HG03520 (cell line): ENCODE results near the gene FAM234B.
"Not testable (repeated sequence)": the region's sequence is repeated elsewhere in the genome, so short reads cannot be mapped to it uniquely, and the experiment has no call there.

ENCODE experiments used
- ATAC-seq: cut with Tn5 transposase; IDR thresholded peaks from one replicate; pipeline ENCODE4 v1.9.1; 2021; ENCODE audit warnings: mild to moderate bottlenecking, moderate library complexity; ENCODE audit not compliant: unreplicated experiment

The FAM234B gene

GRCh38 chr12:13060581-13060980 lies 16.4 kb downstream of the FAM234B start:
- no peak for ATAC-seq

DNA sequence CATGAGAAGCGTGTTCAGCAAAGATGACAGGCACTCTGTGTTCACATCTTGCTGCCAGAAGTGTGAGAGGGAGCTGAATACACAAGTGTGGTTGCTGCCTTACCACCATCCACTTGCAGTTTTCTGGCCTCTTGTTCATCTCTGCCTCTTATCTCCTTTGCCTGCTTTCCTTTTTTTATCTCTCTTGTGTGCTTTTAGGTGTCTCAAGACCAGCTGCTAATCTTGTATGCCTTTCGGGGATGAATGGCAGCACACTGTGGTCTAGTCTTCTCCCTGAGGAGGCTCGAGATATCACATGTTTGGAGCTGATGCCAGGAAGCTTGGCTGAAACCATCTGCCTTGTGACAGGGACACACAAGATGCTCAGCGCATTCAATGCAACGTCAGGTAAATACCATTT lies 17.2 kb downstream of the FAM234B start:
- no peak for ATAC-seq

DNA sequence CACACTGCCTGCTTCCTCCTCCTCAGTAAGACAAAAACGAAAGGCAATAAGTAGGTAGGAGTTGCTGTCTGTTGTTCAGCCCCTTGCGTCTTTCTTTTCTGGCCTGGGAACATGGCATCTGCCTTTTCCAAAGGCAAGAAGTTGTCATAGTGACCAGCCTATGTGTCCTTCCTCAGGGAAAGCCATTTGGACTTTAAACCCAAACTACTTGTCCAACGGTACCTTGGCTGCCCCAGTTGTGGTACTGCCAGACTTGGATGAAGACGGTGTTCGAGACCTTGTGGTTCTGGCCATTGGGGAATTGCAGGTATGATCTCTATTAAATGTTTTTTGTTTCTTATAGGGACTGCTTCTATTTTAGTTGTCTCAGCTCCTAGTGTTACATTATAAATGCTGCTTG lies 18.5 kb downstream of the FAM234B start:
- ATAC-seq: no peak

DNA sequence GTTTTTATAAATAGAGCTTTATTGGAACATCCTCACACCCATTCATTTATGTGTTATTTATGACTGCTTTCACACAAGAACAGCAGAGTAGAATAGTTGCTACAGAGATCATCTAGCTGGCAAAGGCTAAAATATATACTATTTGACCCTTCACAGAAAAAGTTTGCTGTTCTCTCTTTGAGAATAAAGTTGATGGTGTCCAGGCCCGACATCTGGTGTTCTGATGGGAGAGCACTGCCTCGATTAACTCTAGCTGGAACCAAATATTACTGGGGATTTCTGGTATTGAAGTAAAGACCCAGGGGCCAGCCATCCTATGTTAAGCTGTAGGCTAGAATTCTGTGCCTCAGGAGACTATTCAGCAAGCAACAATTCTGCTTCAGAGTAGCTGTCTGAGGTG lies 21.8 kb downstream of the FAM234B start:
- no peak for ATAC-seq

- no peak for ATAC-seq
These were observed 22.3 kb downstream of the FAM234B start for GRCh38 chr12:13066459-13066858.

- ATAC-seq: no peak
These were observed 23.1 kb downstream of the FAM234B start for GRCh38 chr12:13067322-13067721.

- no peak for ATAC-seq
These were observed 25.2 kb downstream of the FAM234B start for GRCh38 chr12:13069380-13069779.

- ATAC-seq: no peak
These were observed 27.4 kb downstream of the FAM234B start for GRCh38 chr12:13071305-13072280.

- no peak for ATAC-seq
These were observed 29.0 kb downstream of the FAM234B start for GRCh38 chr12:13073173-13073572.

DNA sequence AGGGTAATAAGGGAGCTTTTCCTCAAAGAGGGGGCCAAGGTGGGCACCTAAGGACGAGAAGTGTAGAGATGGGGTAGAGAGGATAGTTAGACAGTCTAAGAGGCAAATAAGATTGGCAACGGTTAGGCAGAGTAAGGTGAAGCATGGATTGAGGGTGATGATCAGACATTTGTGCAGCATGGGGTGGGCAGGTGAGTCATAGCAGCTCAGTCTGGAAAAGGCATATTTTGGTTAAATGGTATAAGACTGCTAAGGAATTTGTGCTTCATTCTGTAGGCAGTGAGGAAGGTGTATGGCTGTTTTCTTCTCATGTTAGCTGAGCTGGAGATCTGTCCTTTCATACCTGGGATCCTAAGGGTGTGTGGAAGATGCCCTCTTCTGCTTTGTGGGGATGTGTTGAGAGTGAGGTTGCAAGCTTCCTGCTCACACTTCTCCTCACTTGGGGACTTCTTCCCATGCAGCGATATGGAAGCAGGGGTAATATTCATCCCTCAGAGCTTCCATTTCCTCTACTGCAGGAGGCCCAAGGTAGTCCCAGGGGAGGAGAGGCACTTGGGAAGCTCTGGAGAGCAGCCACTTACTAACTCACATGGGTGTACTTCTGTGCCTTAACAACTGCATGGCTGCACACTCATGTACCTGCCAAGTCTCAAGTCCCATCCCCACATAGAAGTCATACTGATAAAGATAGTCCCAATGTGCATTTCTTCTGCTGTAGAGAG lies 30.4 kb downstream of the FAM234B start:
- no peak for ATAC-seq

DNA sequence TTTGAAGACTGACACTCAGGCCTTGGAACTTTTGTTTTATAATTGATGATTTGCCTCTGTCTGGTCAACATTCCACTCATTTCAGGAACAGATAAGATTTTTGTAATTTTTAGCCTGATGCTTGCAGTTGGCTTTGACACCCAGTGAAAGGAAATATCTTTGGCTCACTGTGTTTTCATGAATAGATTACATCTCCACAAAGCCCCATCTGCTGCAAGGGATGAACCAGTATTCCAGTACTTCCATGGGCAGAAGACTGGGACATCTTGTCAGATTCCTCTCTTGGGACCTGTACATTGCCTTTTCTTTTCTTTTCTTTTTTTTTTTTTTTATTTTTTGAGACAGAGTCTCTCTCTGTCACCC lies 30.9 kb downstream of the FAM234B start:
- ATAC-seq: no peak

DNA sequence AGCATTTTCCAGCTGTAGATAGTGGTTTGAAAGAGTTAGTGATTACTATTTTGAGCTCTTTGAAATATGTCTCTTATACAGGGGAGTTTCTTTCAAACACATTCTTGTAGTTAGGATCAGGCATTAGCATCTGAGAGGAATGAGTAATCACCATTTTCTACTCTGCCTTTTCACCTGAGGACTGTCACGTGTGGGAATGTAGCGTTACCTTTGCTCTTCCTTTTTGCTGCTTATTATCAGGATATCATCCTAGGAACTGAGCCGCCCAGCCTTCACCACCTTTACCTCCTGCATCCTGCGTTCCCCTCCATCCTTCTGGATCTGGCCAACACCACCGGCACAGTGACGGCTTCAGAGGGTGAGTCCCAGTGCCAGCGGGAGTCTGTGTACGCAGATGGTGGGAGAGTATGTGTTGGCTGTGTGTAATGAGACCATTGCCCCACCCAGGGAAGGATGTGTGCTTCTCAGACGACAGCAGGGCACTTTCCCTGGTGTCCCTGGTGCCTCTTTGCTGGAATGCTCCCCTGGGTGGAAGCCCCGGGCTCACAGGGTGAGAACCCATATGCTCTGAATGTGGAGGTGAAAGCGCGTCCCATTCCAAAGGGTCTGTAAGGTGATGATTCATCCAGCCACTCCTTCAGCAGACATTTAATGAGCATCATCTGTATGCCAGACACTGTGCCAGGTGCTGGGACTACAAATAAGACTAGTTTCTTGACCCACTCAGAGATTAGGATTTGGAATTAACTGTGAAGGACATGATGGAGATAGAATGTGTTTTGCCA lies 31.8 kb downstream of the FAM234B start:
- no peak for ATAC-seq

DNA sequence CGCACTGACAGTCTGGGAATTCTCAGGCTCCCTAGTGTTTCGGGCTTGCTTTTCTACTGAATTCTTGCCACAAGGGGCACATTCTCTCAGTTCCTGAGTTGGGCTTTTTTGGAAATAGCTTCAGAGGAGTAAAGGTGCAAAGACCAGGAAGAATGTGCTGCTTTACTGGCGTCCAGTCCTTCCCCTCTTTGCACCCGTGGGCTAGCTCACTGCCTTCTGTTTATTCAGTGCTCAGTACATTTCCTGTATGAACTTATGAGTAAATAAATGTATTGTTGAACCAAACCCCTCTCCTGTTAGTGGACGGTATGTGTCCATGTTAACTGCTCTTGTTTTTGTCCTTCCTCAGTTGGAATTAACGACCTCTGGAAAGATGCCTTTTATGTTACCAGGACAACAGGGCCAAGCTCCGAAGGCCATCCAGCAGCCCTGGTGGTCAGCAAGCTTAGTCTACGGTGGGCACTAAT lies 35.3 kb downstream of the FAM234B start:
- no peak for ATAC-seq

- no peak for ATAC-seq
These were observed 36.1 kb downstream of the FAM234B start for GRCh38 chr12:13080266-13080665.

DNA sequence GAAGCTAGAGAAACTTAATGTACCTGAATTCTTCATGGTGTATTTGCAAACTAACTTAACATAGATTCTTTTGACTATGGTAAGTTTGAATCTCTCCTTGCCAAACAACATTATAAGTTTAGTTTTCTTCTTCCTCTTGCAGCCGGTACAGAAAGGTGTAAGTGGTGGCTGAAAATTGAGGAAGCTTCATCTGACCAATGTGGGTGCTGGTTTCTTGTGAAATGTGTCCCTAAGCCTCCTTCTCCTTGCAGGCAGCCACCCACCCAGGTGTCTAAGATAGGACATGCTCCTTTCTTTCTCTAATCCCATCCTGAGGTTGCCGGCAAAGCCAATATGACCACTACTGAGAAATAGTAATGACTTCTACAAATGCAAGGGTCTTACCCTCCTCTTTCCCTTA lies 38.7 kb downstream of the FAM234B start:
- ATAC-seq: no peak

- ATAC-seq: not testable (repeated sequence)
These were observed 39.5 kb downstream of the FAM234B start for GRCh38 chr12:13083638-13084037.

- ATAC-seq: no peak
These were observed 40.9 kb downstream of the FAM234B start for GRCh38 chr12:13084898-13085640.

DNA sequence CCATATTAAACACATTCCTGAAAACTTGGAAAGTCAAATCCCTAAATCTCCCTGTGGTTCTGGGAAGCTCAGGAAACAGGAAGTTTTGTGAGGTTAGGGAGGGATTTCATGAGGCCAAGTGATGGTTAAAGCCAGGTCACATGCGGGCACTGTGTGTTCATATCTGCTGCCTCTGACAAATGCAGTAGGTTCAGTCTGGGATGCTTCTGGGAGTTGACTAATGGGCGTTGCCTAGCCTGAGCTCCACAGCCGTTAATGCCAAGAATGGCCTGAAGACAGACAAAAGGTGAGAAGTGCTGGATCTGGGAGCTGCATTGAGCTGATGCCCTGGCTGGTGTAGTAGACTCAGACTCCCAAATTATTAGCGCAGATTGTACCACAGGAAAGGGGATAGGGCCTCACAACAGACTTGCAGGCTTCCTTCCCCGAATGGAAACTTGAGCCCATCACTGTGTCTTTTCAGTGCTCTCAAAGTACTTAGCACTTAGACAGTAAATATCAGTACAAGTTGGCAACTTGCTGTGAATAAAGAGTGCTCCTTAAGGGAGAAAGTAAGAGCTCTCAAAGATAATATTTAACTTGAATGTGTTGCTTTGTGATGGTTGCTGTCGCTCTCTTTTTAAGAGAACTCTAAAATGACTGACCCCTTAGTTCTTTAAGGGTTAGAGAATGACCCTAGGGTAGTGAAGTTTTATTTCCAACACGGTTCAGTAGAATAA lies 41.9 kb downstream of the FAM234B start:
- ATAC-seq: no peak

- ATAC-seq: no peak
These were observed 43.6 kb downstream of the FAM234B start for GRCh38 chr12:13087766-13088165.

DNA sequence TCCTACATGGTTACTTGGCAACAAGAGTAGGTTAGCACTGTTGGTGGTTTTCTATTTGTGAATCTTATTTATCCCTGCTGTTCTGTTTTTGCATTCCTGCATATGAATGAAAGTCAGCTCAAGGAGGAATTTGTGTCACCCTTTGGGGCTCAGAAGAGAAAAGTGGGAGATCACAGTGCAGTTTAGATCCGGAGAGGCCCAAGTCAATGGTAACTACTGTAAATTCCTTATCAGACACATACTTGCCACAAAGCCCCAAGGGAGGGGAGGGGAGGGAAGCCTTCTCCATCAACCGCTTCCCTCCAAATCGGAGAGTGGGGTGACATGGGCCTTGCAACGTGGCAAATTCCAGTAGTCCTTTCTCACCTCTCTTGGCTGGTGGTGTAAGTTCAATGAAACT lies 44.3 kb downstream of the FAM234B start:
- ATAC-seq: no peak
